ENCODE measurements around the gene PRKCB.
"Not testable (repeated sequence)": the region's sequence is repeated elsewhere in the genome, so short reads cannot be mapped to it uniquely, and the experiment has no call there.

Gene PRKCB

GRCh38 chr16:23902748-23903414 lies 67.1 kb downstream of the PRKCB start:
- no peak for DNase-seq (ENCODE audit: low read depth)

DNA sequence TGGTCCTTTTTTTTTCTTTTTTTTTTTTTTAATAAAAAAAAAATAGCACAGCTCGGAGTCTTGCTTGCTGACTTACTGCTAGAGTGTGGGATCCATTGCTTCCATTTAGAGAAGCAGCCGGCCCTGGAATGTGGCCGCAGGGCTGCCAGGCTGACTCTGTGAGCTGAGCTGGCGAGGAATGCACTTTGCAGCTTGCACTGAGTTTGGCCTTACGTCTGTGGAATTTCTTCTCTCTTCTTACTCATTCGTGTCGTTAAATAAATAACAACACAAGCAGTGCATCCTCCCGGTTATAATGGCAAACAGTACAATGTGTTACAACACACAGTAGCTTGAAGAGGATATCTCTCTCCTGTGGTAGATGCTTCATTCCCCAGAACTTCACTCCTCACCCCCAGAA lies 69.2 kb downstream of the PRKCB start:
- peak; percentile 22 for DNase-seq (ENCODE audit: low read depth)

DNA sequence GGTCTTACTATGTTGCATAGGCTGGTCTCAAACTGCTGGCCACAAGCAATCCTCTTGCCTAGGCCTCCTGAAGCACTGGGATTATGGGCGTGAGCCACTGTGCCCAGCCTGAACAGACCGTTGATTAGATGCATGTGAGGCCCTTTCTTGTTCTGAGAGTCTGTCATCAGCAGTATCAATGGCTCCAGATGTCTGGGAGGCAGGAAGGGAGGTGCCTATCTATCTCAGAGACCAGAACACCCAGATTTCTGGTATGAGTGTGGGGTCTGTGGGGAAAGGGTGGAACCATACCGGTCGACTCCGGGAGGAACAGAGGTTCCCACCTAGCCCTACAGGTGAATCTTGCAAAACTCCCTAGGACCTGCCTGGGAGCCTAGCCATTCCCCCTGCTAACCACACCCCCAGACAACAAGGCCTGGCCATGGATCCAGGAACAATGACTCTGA lies 71.7 kb downstream of the PRKCB start:
- no peak for DNase-seq (ENCODE audit: low read depth)

GRCh38 chr16:23907903-23908302 lies 72.1 kb downstream of the PRKCB start:
- DNase-seq (ENCODE audit: low read depth): no peak

DNA sequence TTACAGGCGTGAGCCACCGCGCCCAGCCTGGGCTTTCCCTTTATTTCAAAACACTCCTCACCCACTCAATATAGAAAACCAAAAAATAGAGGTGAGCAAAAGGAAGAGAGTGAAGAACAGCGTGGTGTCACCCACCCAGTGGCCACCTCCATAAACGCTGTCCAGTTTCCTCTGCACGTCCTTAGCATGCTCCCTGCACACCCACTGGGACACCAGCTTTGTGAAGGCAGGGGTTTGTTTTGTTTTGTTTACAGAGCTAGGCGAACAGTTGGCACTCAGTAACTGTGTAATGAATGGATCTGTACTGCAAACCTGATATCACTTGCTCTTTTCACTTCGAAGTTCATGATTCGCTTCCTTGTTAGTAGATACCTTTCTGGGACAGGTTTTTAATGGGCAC lies 73.0 kb downstream of the PRKCB start:
- DNase-seq (ENCODE audit: low read depth): no peak

- no peak for DNase-seq (ENCODE audit: low read depth)
Observed at GRCh38 chr16:23909792-23910418, 74.1 kb downstream of the PRKCB start.

DNA sequence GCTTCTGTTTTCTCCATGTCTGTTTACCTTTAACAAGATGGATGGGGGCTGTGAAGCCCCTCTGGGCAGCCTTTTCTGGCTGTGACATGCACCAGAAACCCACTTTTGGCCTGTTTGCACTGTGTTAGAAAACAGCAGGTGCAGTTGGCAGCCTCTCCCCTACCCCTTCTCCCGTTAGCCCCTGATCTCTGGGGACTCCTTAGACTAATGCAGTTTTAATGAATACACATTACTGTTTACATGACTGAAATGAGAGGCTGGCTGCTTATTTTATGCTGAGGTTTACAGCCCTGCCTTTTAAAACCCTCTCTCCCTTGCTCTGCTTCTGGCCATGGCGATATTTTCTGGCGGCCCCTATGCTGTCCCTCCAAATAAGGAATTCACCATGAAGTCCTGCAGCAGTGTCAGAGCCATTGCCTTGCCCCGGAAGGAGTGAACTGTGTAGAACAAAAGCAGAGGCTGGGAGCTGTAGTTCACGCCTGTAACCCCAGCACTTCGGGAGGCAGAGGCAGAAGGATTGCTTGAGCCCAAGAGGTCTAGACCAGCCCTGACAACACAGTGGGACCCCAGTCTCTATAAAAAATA lies 79.3 kb downstream of the PRKCB start:
- DNase-seq (ENCODE audit: low read depth): no peak

DNA sequence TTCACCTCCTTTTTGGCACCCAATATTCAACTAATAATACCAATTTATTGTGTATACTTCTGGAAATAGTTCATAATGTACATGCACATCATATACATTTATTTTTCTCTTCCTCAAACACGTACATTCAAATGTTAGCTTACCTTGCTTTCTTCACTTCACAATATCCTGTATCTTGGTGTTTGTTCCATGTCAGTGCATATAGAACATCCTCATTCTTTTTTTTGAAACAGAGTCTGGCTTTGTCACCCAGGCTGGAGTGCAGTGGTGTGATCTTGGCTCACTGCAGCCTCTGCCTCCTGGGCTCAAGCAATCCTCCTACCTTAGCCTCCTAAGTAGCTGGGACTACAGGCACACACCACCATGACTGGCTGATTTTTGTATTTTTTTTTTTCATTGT lies 80.8 kb downstream of the PRKCB start:
- DNase-seq (ENCODE audit: low read depth): not testable (repeated sequence)

GRCh38 chr16:23917621-23918020 lies 81.8 kb downstream of the PRKCB start:
- no peak for DNase-seq (ENCODE audit: low read depth)

DNA sequence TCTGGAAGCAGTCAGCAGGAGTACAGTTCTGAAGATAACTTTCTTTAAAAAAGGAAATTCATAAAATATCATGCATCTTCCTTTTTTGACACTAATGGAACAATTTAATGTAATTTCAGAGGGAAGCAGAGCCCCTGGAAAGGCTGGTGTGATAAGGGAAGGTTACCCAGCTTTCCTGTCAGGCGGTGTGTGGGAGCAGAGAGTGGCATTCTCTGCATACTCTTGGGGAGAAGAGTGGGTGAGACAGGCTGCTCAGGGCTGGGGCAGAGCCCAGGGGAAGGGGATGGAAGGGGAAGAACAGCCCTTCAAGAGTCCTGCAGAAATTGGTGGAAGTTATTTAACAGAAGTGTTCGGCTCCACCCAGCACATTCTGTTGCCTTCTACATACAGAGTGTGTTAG lies 84.7 kb downstream of the PRKCB start:
- DNase-seq (ENCODE audit: low read depth): no peak

DNA sequence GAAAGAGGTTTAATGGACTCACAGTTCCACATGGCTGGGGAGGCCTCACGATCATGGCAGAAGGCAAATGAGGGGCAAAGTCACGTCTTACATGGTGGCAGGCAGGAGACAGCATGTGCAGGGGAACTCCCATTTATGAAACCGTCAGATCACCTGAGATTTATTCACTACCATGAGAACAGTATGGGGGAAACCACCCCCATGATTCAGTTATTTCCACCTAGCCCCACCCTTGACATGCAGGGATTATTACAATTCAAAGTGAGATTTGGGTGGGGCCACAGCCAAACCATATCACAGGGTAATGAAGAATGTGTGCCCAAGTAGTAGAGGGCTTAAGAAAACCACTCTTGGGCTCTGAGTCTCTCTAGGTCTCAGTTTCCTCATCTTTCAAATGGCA lies 85.1 kb downstream of the PRKCB start:
- DNase-seq (ENCODE audit: low read depth): no peak

GRCh38 chr16:23922406-23922805 lies 86.6 kb downstream of the PRKCB start:
- DNase-seq (ENCODE audit: low read depth): no peak

DNA sequence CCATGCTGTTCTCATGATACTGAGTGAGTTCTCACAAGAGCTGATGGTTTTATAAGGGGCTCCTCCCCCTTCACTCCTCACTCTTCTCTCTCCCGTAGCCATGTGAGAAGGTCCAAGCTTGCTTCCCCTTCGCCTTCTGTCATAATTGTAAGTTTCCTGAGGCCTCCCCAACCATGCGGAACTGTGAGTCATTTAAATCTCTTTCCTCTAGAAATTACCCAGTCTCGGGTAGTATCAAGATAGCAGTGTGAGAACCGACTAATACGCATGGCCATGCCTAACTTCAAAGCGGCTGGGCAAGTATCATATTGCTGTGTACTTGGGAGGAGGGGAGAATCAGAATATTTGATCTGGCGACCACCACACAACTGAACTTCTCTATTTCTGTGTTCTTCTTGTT lies 88.3 kb downstream of the PRKCB start:
- no peak for DNase-seq (ENCODE audit: low read depth)

- DNase-seq (ENCODE audit: low read depth): no peak
Observed at GRCh38 chr16:23927796-23928195, 92.0 kb downstream of the PRKCB start.

- no peak for DNase-seq (ENCODE audit: low read depth)
Observed at GRCh38 chr16:23929237-23929636, 93.5 kb downstream of the PRKCB start.

DNA sequence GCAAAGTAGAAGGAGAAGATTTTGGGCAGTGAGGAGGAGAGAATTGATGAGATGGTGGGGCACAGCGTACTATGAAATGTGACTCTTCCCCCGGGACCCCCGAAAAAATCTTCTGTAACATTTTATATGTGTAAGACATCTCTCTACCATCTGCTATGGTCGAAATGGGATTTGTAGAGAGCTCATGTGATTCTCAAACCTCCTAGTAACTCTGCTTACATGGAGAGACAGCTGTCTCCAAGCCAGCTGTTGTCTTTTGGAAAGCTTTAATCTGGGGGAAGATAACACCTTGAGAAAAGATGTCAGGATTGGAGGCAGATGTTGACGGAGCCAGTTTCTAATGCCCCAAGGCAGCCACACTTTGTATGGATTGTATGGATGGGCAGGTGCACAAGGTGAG lies 94.1 kb downstream of the PRKCB start:
- no peak for DNase-seq (ENCODE audit: low read depth)

DNA sequence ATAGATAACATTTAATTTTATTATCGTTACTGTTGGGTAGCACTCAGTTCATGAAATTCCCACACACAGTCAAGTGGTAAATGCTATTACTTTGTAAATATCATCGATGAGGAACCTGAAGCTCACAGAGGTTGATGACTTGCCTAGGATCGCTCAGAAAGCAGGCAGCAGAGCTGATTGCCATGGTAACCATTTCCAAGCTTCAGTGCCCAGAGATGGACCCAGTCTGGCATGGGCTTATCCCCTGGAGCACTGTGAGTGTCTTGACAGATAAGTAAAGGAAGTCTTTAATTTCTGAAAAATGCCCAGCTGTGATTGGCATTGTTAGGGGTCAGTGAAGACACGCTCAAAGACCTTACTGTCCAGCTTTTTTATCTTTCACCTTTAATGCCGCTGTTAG lies 95.0 kb downstream of the PRKCB start:
- DNase-seq (ENCODE audit: low read depth): no peak

- DNase-seq (ENCODE audit: low read depth): no peak
Observed at GRCh38 chr16:23931199-23931598, 95.4 kb downstream of the PRKCB start.

- DNase-seq (ENCODE audit: low read depth): not testable (repeated sequence)
Observed at GRCh38 chr16:23933650-23934049, 97.9 kb downstream of the PRKCB start.

DNA sequence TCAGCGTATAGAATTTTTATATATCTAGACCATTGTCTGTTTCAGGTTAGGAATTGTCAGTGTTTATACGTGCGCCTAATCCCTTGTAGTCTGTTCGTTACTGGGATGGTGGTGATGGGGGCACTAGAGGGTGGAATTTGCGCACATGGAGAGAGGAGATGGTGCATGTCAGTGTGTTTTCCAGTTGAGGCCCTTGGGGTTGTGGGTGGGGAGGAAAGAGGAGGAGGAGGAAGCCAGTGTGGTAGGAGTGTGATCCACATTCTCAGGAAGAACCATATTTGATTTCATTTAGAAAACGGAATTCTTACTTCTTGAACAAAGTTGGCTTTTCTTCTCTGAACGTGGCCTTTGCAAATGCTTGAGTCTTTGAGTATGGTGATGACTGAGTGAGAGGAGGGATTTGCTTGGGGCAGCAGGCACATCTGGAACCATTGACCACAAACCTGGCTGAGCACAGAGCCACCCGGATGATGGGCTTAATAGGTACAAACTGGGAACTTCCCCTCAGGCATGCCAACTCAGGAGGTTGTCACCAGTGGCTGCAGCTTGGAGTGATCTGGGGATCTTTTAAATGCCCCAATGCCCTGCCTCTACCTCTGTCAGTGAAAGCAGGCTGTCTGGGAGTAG lies 98.9 kb downstream of the PRKCB start:
- DNase-seq (ENCODE audit: low read depth): no peak

GRCh38 chr16:23940111-23940510 lies 104.3 kb downstream of the PRKCB start:
- DNase-seq (ENCODE audit: low read depth): no peak

- no peak for DNase-seq (ENCODE audit: low read depth)
Observed at GRCh38 chr16:23941025-23941424, 105.2 kb downstream of the PRKCB start.

- DNase-seq (ENCODE audit: low read depth): no peak
Observed at GRCh38 chr16:23941963-23942564, 106.3 kb downstream of the PRKCB start.

All from non-pigmented ciliary epithelial cell (primary cell).